ENCODE measurements around the gene ESPN. TPM values are rescaled to one million over a fixed set of nuclear protein-coding genes. Genes with fewer than 3 reads are reported as not detected.
A peak's percentile ranks its signal among the peaks of the same experiment; 100 is the strongest.

Gene ESPN
- total RNA-seq, 2 donors from 2014 or later, result 74.3 to 98.0 TPM

DNA sequence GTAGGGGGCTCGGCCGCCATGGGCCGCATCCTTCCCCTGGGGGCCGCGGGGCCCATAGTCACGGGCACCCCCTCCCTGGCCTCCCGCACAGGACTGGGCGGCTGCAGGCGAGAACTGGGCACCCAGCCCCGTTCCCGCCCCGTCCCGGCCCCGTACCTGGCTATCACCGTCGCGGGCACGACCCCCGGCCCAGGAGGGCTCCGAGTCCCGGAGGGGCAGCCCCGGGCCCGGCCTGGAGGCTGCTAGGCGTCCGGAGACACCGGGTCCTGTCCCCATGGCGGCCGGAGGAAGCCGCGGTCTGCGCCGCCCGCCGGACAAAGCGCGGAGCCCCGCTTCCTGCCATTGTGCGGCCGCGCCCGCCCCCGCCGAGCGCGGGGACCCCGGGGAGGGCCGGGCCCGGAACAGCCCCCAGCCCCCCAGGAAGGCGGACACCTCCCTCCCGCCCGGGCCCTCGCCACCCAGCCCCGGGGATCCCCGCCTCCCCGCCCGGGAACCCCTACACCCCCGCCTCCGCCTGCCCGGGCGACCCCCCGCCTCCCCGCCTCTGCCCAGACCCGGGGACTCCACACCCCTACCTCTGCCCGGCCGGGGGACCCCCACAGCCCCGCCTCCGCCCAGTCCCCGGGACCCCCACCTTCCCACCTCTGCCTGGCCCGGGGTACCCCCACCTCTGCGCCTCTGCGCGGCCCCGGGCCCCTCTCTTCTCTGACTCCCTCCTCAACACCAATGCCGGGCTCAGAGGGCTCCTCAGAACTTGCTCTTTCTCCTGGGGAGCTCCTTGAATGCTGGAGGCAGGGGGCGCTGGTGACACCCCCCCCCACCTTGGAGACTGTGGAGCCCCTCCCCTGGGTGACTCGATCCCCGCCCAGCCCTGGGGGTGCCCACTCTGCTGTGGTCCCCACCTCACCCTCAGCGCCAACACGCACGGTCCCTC, 60.9 kb downstream of the ESPN start:
- no peak overlapping the region for H3K27ac ChIP-seq
- no peak for DNase-seq
- intact Hi-C loops (cut with DNase I), result loop anchor here (5.0 kb wide), 1 partner anchor 162 kb away; no protein-coding TSS in a partner anchor

GRCh38 chr1:6486433-6487011, 61.9 kb downstream of the ESPN start:
- Histone ChIP-seq H3K9me3 (no peaks in the 10 kb centered on the region), H3K27me3 (no peaks in the 10 kb centered on the region), H3K27ac (no peak overlapping the region), H3K4me3 (no peak overlapping the region), H3K9ac (ENCODE audit: low read depth in 2 of 2, low read length in 2 of 2) (peak overlapping the region in 1 of 2 donors; percentile 34), H3K4me1 (peaks cover 16% of the 10 kb centered on the region), H3K36me3 (no peaks in the 10 kb centered on the region)
- intact Hi-C loops (cut with DNase I), result loop anchor here (5.0 kb wide), 1 partner anchor 161 kb away; no protein-coding TSS in a partner anchor
- TF ChIP-seq, protein P1, sequence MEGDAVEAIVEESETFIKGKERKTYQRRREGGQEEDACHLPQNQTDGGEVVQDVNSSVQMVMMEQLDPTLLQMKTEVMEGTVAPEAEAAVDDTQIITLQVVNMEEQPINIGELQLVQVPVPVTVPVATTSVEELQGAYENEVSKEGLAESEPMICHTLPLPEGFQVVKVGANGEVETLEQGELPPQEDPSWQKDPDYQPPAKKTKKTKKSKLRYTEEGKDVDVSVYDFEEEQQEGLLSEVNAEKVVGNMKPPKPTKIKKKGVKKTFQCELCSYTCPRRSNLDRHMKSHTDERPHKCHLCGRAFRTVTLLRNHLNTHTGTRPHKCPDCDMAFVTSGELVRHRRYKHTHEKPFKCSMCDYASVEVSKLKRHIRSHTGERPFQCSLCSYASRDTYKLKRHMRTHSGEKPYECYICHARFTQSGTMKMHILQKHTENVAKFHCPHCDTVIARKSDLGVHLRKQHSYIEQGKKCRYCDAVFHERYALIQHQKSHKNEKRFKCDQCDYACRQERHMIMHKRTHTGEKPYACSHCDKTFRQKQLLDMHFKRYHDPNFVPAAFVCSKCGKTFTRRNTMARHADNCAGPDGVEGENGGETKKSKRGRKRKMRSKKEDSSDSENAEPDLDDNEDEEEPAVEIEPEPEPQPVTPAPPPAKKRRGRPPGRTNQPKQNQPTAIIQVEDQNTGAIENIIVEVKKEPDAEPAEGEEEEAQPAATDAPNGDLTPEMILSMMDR (IDR thresholded peaks at IDR 0.05), result peak; percentile 92
- DNase-seq, result peak; percentile 92

More for the DNA sequence above, 60.9 kb downstream of the ESPN start:
- TF ChIP-seq, protein P1 (IDR thresholded peaks at IDR 0.05), result no peak
- peak overlapping the region; percentile 46 for H3K4me3 ChIP-seq
- peak overlapping the region; percentile 27 to 34 for H3K9ac ChIP-seq (ENCODE audit: low read depth in 2 of 2, low read length in 2 of 2)
- H3K36me3 ChIP-seq, result no peaks in the 10 kb centered on the region
- H3K9me3 ChIP-seq, result no peaks in the 10 kb centered on the region
- H3K27me3 ChIP-seq, result no peaks in the 10 kb centered on the region
- H3K4me1 ChIP-seq, result peaks cover 13% of the 10 kb centered on the region

DNA sequence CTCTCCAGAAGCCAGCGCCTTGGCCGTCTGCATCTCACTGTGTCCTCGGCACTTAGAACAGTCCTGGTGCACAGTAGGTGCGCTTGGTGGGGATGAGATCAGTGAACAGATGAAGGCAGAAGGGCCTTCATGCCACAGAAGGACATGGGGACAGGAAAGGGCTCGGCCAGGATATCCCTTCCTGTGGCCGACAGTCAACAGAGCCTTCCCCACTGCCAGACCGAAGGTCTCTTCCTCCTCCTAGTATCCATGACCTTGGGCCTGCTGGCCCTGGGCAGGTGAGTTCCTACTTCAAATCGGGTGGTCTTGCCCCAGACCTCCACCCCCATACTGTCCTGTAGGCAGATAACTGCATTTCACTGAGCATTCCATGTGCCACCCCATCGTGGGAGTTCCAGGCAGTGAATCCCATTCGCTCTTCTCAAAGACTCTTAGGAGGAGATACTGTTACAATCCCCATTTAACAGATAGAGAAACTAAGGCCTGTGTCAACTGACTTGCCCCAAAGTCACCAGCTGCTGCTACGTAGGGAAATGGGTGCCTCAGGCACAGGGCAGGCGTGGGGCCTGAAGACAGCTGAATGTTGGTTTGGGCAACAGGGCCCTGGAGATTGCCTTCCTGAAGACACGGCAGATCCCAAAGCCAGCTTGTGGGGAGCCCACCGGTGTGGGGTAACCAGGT, 63.4 kb downstream of the ESPN start:
- Histone ChIP-seq H3K27ac (no peak overlapping the region), H3K27me3 (no peaks in the 10 kb centered on the region), H3K36me3 (no peaks in the 10 kb centered on the region), H3K4me3 (no peak overlapping the region), H3K9me3 (no peaks in the 10 kb centered on the region), H3K9ac (ENCODE audit: low read depth in 2 of 2, low read length in 2 of 2) (no peak overlapping the region), H3K4me1 (peaks cover 11% of the 10 kb centered on the region)
- TF ChIP-seq, protein P1 (IDR thresholded peaks at IDR 0.05), result no peak
- intact Hi-C loops (cut with DNase I), result loop anchor here (5.0 kb wide), 1 partner anchor 159 kb away; no protein-coding TSS in a partner anchor
- DNase-seq, result no peak

DNA sequence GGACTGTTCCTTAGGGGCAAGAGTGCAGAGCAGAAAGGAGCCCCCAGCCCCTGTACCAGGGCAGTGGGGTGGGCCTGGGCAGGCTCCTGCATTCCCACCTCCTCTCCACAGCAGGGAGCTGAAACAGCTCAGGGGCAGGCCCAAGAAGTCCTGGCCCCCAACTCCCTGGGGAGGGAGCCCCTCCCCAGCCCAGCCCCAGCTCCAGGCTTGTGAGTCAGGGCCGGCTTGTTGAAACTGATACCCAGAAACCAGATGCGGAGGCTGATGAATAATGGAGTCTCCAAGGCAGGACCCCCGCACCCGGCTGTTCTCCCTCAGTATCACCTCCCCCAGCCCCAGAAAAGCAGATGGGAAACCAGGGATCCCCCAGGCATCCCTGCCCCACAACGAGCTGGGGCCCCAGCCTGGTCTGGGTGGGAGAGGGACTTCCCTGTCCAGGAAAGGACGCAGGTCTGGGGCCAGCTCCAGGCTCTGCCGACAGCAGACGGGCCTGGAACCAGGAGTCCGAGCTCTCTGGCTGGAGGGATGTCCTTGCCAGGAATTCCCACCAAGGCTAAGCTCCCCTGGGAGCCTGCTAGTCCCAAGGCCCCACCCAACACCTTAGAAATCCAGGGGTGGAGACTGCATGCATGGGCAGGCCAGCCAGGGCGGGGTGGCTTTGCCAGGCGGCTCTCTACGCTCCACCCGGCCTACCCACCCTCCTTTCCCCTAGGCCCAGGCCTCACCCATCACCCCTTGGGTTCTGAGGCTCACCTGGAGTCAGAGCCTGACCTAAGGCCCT, 64.2 kb downstream of the ESPN start:
- TF ChIP-seq, protein P1 (IDR thresholded peaks at IDR 0.05), result no peak
- Histone ChIP-seq H3K4me1 (peaks cover 7% of the 10 kb centered on the region), H3K27me3 (no peaks in the 10 kb centered on the region), H3K27ac (peak overlapping the region; percentile 27), H3K4me3 (no peak overlapping the region), H3K9me3 (no peaks in the 10 kb centered on the region), H3K36me3 (no peaks in the 10 kb centered on the region), H3K9ac (ENCODE audit: low read depth in 2 of 2, low read length in 2 of 2) (peak overlapping the region in 1 of 2 donors; percentile 46)
- DNase-seq, result peak; percentile 85
- intact Hi-C loops (cut with DNase I), result loop anchor here (5.0 kb wide), 1 partner anchor 159 kb away; no protein-coding TSS in a partner anchor

Data from colonic mucosa (tissue), 4 donors.